CD4-positive, alpha-beta T cell treated with Interferon gamma for 1 hour (primary cell): ENCODE measurements around the gene PDE1C.

Experiments used
- DNase-seq: peaks from one replicate; pipeline ENCODE4 v3.0.0-alpha.2; 2020

PDE1C gene

DNA sequence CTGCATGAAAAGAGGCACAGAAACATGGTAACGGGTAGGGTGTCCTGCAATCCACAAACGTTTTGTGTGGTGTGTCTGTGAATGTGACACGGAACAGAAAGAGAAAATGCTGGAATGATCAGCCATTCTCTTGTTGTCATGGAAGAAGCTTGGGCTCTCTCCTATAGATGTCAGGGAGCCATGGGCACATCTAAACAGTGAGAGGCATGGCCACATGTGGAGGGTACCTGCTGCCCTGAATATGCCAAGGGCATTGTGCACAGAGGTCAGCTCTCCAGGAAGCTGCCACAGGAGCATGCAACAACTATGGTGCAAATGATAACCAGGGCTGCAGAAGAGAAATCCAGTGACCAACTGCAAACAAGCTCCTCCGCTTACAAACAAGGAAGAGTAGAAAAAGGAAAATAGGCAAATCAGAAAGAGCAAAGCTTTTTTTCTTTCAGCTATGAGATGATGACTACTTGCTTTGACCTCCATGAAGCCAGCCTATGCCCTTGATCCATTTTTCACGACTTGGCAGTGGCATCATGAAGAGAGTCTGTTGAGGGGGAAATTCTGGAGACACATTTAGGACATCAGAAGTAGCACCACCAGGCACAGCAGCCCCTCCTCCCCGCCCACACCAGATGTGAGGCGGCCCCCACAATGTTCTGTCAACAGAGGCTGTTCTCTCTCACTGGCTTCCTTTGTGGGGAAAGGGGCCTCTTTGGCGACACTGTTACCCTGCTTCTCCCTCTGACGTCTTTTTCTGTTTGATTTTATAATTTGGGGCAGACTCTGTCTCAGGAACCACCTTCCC, 4.8 kb upstream of the PDE1C start:
- no peak for DNase-seq

DNA sequence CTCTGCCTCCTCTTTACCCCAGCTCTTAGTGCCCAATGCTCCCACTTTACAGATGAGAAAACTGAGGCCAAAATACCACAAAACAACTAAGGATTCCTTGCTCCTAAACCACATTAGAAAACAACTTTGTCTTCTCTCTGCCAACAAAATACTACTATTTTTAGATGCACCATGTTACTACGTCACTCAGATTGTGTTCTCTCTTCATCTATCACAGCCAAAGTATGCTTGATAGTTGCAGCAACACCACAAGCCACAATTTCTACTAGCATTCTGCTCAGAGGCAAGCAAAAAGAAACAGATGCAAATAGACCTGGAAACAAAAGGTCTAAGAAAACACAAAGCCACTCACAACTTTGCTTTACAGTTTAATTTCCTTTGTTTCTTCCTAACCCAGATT, 3.3 kb upstream of the PDE1C start:
- no peak for DNase-seq

DNA sequence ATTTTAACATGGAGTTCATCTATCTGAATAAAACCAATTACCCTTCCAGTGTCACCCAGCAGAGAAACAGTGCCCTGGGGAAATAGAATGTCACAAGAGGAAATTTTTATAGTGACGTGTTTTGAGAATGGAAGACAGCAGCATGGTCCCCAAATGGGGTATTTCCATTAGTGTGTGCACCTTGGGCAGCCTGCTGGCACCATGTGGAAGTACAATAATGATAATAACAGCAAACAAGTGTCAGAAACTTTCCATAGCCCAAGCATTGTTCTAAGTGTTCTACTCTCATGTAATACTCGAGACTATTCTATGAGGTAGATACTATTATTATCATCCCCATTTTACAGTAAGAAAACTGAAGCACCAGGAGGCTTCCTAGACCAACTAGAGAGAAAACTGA, 2.2 kb upstream of the PDE1C start:
- DNase-seq: no peak

DNA sequence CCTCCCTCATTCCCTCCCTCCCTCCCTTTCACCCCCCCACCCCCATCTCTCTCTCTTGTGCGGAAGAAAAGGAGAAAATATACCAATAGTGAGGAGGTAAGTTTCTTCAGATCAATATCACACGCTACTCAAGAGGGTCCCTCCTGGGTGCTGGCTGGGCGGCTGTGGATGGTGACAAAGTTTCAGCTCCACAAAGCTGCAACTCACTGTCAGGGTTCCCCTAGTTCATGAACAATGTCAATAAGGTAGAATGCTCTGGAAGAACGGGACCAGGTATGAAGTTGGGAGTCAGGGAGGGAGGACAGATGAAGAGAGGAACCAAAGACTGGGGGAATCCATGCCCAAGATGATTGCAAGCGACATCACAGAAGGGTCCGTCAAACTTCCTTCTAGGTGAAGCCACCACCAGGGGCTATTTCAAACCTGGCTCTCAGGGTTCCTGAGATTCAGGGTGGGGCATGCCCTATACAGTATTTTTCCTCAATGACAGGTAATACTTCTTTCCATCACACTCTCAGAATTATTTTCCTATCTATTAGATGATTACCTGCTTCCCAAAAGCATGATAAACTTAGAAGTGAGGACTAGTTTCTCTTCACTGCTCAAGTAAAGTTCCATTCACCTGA, 1.4 kb upstream of the PDE1C start:
- no peak for DNase-seq

DNA sequence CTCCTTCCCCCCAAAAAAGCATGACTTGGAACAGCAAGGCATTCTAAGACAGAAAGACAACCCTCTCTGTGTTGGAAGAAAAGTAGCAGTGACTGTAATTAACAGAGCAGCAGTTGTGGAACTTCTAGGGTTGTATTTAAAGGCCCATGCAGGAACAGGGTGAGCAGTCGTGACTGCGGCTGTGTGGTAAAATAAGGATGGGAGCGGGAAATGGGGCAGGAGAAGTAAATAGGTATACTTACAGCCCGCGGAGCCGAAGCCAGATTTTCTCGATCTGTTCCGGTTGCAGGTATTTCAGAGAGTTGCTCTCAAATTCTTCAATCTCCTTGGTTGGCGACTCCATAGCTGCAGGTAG, 179 bp downstream of the PDE1C start:
- no peak for DNase-seq

DNA sequence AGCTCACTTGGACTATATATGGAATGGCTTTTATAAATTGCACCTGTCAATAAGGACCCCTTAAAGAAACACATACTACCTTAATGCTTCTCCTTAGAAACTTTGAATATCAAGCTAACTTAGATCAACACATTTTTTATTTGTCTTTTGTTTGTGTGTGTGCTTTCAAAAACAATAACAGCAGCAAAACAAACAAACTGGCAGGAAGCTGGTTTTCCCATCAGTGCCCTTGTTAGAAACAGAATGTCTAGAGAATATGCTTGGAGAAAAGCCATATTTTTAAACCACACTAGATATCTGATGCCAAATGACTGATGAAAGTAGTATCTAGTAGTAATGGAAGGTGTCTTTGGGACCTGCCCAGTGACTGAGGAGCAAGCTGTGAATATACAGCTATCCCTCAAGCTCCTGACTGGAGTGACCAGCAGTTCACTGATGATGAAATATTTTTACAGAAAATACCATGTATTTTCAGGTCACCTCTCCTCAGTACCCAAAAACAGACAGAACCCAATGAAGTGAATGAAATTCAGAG, 1.0 kb downstream of the PDE1C start:
- no peak for DNase-seq

DNA sequence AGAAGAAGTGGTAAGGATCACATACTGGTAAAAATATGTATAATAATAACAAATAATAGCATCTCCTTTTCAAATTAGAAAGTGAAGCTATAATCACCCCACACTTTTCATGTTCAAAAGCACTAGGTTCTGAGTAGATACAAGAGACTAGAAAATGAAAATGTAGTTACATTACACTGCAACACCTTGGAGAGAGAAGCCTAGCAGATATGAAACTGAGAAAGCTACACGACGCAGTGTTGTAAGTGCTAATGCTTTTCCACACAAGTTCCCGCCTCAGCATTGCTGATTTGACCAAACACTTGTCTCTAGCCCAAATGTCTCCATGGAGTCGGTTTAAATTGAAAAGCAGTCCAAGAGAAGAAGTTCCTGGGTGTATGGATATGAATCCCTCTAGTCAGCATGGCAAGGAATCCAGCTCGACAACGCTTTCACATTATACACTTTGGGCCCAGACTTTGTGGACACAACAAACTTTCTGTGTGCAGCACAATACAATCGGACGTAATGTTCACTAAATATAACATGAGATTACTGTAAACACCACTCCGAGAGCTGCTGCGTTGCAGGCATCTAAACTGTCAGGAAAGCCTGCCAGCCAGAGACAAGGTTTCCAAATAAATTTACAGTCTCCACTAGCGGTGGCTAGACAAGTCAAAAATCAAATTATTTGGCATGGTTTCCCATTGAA, 1.7 kb downstream of the PDE1C start:
- DNase-seq: no peak

DNA sequence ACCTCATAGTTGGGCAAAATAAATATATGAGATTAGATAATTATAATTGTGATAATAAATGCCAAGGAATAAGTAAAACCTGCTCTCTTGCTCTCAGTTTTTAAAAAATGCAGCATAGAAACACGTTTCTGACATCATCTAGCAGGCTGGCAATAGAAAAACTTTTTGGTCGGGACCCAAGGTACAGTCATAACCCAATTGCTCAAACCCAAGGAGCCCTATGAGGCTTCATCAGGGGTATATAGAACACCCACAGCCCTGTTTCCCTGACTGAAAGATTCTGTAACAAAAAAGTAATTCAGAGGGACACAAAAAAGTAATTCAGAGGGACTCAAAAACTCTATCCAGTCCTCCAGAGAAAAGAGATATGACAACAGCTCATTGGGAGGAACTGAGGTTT, 3.8 kb downstream of the PDE1C start:
- no peak for DNase-seq

DNA sequence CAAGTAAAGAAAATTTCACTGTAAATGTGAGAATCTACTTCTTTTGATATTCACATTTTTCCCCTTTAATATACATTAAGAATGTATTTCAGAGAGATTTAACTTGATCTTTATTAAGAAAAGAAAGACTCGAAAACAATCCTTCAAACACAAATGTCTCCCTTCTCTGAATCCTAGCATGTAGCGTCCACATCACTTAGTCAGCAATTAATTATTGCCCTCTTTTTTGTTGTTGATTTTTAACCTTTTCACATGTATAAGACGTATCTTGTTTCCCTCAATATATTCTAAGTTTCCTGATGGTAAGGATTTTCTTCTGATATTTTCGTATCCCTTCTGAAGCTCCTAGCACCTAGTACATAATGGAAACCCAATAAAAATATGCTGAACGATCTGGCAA, 6.6 kb downstream of the PDE1C start:
- DNase-seq: no peak

DNA sequence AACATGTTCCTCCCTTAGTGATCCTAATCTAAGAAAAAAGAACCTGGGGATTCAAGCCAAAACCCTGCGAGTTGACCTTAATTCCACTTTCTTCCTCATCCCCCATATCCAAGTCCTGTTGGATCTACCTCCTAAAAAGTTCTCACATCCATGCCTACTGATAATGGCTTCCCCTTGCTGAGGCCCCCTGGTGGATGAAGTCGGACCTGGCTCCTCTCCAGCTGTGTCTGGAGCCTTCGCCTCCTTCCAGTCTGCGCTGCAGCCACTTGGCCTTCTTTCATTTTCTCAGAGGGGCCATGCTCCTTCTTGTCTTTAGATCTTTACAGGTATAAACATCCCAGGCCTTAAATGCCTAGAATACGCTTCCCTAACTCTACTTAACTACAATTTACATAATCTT, 8.1 kb downstream of the PDE1C start:
- no peak for DNase-seq

DNA sequence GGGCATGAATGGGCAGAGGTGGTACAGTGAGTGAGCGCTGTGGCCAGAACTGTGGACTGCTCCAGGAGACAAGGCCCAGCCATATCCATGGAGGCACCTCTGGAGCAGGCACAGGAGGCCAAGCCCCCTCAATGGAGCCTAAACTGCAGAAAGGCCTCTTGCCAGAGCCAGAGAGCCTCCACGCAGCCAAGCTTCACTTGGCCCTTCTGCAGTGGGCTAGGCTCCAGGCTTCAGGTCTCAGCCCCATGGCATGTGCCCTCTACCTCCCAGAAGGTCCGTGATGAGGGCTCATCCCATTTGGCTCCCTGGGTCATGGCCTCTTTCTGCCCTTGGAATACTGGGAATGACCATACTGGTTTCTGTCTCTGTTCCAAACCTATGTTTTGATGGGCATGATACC, 8.9 kb downstream of the PDE1C start:
- DNase-seq: no peak

DNA sequence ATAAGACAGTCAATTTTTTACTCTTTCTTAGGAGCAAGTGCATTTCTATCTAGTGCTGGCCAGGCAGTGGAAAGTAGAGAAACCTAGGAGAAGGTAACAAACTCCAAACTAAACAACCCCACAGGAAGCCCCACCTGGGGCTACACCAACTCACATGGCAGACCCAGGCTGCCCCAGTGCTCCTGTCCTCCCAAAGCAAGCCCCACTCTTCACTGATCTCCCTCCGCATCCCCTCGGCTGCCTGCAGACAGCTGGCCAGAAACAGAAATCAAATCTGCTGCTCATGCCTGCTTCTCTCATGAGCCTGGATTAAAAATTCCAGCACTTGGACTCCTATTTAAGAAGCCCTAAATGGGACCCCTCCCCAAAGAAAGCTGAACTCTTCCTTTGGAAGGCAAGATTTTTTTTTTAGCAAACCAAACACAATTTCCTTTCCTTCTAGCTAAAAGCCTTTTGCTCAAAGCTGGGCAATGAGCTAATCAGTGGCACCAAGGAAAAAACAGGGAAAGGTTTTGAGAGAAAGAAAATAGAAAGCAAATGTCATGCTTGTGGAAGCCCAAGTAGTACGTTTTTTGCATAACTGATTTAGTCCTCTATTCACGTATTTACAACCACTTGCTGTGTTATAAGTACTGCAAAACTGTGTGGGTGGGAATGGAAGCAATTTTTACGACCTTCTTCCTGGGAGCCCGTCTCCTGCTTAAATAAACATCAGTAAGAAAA, 10.8 kb downstream of the PDE1C start:
- no peak for DNase-seq

DNA sequence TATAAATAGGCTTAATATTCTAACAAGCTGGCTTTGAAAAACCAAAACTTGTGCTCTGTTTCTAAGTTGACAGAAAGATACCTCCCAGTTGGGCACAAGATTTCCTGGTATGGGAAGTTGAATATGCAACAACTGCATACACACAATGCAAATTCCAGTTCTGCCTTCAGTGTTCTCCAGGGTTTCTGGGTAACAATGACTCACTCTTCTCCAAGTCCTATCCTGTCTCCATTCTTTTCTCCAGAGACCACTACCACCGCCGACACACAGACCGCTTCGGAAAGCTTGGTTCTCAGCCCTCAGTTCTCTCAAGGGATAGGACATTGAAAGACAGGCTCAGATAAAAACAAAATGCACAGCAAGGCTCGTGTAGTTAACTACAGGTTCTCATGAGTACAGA, 12.2 kb downstream of the PDE1C start:
- DNase-seq: no peak

DNA sequence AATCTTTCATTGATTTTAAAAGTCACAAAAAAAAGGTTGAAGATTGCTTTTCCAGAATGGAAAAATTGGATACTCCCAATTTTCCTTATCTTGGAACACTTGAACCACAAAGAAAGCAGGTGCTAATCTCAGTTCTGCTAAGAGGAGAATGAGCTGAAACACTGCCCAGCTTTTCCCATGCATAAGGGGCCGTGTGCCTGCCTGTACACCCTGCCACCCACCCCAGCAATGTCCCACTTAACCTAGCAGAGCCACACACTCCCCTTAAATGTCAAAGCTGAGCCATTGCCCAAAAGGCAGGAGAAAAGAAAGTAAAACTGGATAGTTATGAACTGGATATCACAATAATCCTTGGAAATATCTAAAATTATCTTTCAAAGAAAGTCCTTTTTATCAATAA, 13.4 kb downstream of the PDE1C start:
- no peak for DNase-seq

DNA sequence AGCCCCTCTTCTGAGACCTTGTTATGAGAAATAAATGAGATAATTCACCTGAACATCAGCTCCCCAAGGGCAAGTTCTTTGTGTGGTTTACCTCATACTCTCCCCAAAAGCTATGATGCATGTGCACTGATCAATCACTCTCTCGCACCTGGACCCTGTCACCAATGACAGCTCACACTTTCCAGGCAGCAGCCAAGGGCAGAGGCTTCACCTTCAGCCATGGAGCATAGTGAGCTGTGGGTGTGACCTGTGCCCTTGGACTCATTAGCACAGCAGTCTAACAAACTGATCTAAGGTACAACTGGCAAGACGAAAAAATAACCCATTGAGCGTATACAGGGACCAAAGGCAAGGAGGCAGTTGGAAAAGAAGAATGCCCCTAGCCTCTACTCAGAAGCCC, 17.0 kb downstream of the PDE1C start:
- DNase-seq: no peak

DNA sequence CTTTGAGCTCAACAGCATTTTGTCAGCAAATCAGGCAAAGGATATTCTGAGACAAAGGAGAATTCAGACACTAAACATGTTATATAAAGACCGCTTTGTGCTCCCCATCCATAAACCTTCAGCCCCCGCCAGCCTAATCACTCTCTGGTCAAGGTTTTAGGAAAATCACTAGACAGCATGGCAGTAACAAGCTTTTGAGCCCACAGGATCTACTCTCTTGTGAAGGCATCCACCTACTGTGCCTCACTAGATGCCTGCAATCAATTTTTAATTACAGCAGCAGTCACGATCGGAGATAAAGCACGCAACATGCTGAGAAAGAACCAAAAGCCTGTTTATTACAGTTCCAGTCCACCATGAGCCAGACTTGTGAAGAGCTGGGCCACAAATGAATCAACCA, 19.1 kb downstream of the PDE1C start:
- DNase-seq: no peak

DNA sequence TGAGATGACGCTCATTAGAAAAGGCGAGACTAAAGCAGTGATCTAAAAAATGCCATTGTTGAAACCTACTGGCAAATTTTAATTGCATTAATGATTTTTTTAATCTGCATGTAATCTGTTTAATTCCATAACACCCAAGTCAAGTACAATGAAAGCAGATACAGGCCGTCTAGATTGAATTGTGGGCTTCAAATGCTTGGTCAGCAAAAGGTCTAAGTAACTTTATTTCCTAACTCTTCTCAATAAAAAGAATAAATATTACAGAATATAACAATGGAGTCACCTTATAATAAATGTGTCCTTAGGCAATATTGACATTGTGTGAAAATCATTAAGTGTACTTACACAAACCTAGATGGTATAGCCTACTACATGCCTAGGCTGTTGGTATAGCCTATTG, 20.6 kb downstream of the PDE1C start:
- DNase-seq: no peak

DNA sequence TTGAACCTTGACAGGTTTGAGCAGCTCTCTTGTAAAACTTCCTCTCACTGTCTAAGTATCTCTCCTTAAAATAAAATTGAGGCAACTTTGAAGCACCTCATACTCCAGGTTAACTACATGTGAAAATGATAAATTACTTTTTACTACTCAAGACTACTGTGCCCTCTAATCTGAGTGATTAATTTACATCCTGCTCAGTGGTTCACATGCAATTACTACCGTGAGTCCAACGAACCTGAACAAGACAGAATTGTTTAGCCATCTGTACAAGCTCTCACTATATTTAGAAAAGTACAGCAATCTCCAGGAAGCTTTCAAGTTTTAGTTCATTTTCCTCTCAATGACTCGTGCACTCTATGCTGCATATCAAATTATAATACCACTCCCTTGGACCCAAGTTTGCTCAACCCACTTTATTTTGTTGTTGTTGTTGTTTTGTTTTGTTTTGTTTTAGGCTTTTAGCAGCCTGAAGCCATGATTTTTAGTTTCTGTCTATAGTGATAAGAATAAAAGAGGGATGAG, 21.2 kb downstream of the PDE1C start:
- DNase-seq: no peak

DNA sequence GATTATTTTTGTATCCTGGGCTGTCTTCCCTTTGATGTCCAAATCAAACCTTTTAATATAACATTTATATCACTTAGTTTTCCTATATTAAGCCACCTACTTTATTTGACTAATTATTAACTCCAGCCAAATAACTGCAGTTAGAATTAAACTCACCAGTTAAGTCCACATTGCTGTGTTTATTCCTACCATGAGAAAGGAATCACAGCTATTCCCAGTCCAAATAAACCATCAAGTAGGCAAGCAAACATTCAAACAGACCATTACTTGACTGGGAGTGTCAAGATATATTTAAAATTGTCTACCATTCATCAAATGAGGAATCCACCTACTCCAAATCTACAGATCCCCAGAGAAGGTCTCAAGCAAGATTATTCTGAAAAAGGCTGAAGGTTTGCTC, 22.4 kb downstream of the PDE1C start:
- DNase-seq: no peak

DNA sequence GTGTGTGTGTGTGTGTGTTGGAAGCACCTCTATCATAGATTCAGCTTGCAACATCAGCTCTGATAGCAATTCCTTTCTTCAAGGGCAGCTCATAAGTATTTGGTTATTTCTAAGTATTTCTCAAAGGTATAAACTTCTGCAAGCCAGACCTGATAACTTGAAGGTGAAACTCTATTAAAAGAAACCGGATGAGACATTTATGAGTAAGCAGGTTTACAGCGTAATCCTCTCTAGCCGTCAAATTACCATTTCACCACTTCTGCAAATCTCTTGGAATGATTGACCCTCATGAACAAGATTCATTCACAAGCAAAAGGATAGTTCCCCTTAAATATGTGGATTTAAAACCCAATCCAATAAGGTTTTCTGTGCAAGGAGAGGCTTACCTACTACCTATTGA, 23.1 kb downstream of the PDE1C start:
- no peak for DNase-seq

DNA sequence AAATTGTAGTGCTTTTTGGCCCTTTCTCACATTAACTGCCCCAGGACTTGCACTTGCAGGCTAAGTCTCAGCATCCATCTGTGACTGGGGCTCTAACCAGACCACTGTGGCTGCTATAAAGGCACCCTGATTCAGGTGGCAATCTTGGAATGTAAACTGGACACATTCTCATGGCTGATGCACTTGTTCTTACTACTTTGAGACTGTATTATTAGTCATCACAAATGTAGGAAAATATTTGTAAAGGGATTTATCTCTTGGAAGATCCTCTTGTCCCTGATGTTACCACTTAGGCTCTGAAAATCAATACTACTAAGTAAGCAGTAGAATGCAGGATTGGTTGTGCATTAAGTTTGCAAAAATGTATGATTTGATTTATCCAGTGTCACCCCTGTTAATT, 25.0 kb downstream of the PDE1C start:
- DNase-seq: no peak

DNA sequence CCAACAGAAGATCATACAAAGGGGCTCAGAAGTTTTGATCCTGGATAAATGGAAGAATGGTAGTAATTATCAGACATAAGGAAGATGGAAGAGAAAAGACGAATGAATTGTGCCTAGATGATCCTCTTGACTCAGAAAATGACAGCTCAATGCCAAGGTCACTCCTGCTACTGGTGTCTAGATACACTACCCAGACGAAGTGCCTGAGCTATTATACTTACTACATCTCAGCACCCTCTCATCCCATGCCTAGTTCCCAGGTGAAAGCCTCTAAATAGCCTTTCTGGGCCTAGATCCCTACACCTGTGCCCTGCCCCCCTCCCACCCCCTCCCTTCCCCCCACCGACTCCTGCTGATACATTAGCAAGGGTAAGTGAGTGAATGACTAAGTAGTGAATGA, 25.5 kb downstream of the PDE1C start:
- no peak for DNase-seq

DNA sequence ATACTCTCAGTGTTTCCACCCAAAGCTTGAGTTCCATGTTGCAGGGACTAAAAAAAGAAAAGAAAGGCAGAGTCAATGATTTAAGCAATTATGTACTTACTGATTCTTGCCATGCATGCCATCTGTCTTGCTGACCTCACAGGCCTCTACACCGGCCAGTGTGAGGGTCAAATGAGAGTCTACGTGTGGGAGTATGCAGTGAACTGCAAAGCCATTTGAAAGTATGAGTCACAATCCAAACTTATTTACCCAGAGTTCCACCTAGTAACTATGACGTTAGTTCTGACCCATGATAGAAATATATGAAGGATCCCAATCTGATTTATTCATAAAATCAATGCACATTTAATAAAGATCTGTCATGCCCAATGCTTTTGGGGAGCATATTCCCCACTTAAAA, 26.5 kb downstream of the PDE1C start:
- no peak for DNase-seq
